K562 (cell line): Measurements from ENCODE around the gene FHIT.

Experiments
- GABPA ChIP-seq: fragments of 200-800 bp; sonication (Bioruptor generic); conservative IDR thresholded peaks from 2 replicates; pipeline ENCODE4 v1.6.1; 2016; ENCODE audit warnings: low read depth, missing genetic modification characterization, missing compliant biosample characterization
- GATA2 ChIP-seq: sonication (generic); formaldehyde crosslinking; IDR thresholded peaks from 2 replicates; pipeline ENCODE4 v1.4.0; 2020; ENCODE audit warnings: mild to moderate bottlenecking, missing genetic modification reagents

DNA sequence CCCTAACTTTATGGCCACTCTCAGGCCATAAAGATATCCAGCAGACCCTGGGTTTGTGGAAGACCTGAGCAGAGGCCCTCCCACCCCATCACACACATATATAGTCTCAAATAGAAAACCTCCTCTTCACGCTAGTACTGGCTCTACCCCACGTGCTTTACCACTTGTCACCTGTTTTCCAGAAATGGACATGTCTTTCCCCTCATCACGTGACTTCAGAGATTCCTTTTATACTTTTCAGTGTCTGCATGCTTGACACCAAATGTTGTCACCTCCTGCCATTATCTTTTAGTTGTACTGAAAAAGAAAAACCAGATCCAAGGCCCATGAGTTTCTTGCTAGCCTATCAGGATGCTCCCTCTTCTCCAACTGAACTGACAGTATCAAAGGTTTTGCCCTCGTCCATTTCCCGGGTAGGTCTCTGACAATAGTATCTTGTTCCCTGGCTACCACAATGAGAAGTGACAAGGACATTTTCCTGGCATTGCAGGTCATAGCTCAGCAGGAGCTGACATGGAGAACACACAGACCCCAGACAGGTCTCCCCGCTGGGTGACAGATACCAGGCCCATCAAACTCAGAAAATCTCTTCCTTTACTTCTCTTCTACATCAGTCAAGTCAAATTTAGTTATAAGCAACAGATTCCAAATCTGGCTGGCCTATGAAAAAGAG is 1551.5 kb downstream of the FHIT start:
- TF ChIP-seq GATA2: no peak
- no peak for TF ChIP-seq GABPA (tag)
